Fibroblast of lung (primary cell): ENCODE data around the gene ADAMTS14. TPM values are rescaled to one million over a fixed set of nuclear protein-coding genes. Genes with fewer than 3 reads are reported as not detected.
"Not testable (repeated sequence)": the region's sequence is repeated elsewhere in the genome, so short reads cannot be mapped to it uniquely, and the experiment has no call there.

Experiments
- DNase-seq, 2 donors: peaks; one replicate each; pipeline versions ENCODE4 v3.0.0 to v3.0.0-alpha.2; 2010; ENCODE audit warnings: low read depth in 2 of 2
- H2AFZ ChIP-seq: 2 replicates; pipeline ENCODE4 v1.5.1; 2012; ENCODE audit warnings: low read length, control low read depth, inconsistent platforms
- H3K27ac ChIP-seq: 2 replicates; pipeline ENCODE4 v1.5.1; 2011; ENCODE audit warnings: low read length, control low read depth; ENCODE audit not compliant: insufficient read depth
- H3K27me3 ChIP-seq: 2 replicates; pipeline ENCODE4 v1.5.1; 2011; ENCODE audit warnings: mild to moderate bottlenecking, low read length; ENCODE audit not compliant: control insufficient read depth, insufficient read depth
- H3K36me3 ChIP-seq: 2 replicates; pipeline ENCODE4 v1.5.1; 2011; ENCODE audit warnings: low read length; ENCODE audit not compliant: control insufficient read depth, insufficient read depth
- H3K4me1 ChIP-seq: 2 replicates; pipeline ENCODE4 v1.5.1; 2011; ENCODE audit warnings: low read length; ENCODE audit not compliant: control insufficient read depth, insufficient read depth; ENCODE audit errors: extremely low read depth
- H3K4me2 ChIP-seq: 2 replicates; pipeline ENCODE4 v1.5.1; 2011; ENCODE audit warnings: low read length, control low read depth; ENCODE audit not compliant: insufficient read depth; ENCODE audit errors: extremely low read depth
- H3K4me3 ChIP-seq, 4 experiments: fragments of 200-600 bp in 1 of 4; sonication (generic) in 1 of 4; replicated peaks in 1 of 4; 2 replicates each; pipeline ENCODE4 v1.5.1; 2011 to 2016; ENCODE audit warnings: low read length in 4 of 4, low read depth in 3 of 4, mild to moderate bottlenecking in 3 of 4, control low read depth in 2 of 4, inconsistent platforms in 1 of 4, mixed read lengths in 1 of 4; ENCODE audit not compliant: insufficient read depth in 1 of 4; ENCODE audit errors: control extremely low read depth in 1 of 4
- H3K79me2 ChIP-seq: 2 replicates; pipeline ENCODE4 v1.5.1; 2012; ENCODE audit warnings: mild to moderate bottlenecking, low read length, inconsistent platforms; ENCODE audit not compliant: control insufficient read depth, insufficient read depth
- H3K9ac ChIP-seq: 2 replicates; pipeline ENCODE4 v1.5.1; 2011; ENCODE audit warnings: mild to moderate bottlenecking, low read length, control low read depth; ENCODE audit not compliant: insufficient read depth
- H3K9me3 ChIP-seq: 2 replicates; pipeline ENCODE4 v1.5.1; 2012; ENCODE audit warnings: low read depth, low read length; ENCODE audit not compliant: control insufficient read depth, insufficient read depth
- H4K20me1 ChIP-seq: 2 replicates; pipeline ENCODE4 v1.5.1; 2011; ENCODE audit warnings: low read length; ENCODE audit not compliant: control insufficient read depth, insufficient read depth; ENCODE audit errors: extremely low read depth
- EZH2 ChIP-seq: IDR thresholded peaks from 2 replicates; pipeline ENCODE4 v1.5.1; 2012; ENCODE audit warnings: low read length, control low read depth, mild to moderate bottlenecking; ENCODE audit errors: missing control alignments
- polyA plus RNA-seq, 2 donors: library from polyadenylated mRNA; depleted of rRNA in 1 of 2; stranded (reverse) in 1 of 2; unstranded in 1 of 2; fragments of >200 nt; gene quantifications; 2 replicates each; pipeline ENCODE4 v1.2.1, GENCODE V29; 2011 to 2012; ENCODE audit warnings: missing spikeins in 1 of 2
- total RNA-seq: library from RNA; depleted of rRNA; stranded (reverse); fragments of >200 nt; gene quantifications from 2 replicates; pipeline ENCODE4 v1.2.1, GENCODE V29; 2014
- TF ChIP-seq, protein P1 (sequence below), 2 donors: IDR thresholded peaks in 1 of 2; conservative IDR thresholded peaks in 1 of 2; 1 replicate in 1 of 2; 2 replicates in 1 of 2; pipeline ENCODE4 v1.5.1; 2011 to 2012; ENCODE audit warnings: low read length in 2 of 2, control low read depth in 1 of 2, inconsistent platforms in 1 of 2, low read depth in 1 of 2, mild to moderate bottlenecking in 1 of 2

ADAMTS14 gene
- total and polyA plus RNA-seq, 2 donors (not counting 1 experiment from before 2014, with no cell fraction given), result 4.1 to 6.2 TPM

DNA sequence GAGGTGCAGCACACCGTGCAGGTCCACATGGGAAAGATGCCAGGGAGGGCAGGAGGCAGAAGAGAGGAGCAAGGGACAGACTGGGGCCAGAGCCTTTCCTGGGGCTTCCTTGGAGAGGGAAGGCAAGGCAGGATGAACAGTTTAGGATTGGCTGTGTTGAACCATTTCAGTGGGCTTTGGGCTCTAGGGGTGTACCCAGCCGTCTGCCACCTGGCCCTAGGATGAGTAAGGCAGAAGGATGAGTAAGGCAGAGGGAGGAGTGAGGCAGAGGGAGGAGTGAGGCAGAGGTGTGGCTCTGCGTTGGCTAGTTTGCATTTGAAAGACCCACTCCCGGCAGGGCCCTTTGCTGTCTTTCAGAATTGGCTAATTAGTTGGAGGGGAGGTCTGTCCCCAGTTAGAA is 38.3 kb upstream of the ADAMTS14 start:
- H3K79me2 ChIP-seq, result no peaks in the 10 kb centered on the region
- TF ChIP-seq, protein P1, sequence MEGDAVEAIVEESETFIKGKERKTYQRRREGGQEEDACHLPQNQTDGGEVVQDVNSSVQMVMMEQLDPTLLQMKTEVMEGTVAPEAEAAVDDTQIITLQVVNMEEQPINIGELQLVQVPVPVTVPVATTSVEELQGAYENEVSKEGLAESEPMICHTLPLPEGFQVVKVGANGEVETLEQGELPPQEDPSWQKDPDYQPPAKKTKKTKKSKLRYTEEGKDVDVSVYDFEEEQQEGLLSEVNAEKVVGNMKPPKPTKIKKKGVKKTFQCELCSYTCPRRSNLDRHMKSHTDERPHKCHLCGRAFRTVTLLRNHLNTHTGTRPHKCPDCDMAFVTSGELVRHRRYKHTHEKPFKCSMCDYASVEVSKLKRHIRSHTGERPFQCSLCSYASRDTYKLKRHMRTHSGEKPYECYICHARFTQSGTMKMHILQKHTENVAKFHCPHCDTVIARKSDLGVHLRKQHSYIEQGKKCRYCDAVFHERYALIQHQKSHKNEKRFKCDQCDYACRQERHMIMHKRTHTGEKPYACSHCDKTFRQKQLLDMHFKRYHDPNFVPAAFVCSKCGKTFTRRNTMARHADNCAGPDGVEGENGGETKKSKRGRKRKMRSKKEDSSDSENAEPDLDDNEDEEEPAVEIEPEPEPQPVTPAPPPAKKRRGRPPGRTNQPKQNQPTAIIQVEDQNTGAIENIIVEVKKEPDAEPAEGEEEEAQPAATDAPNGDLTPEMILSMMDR (conservative IDR thresholded peaks at IDR 0.05 in 1 of 2, IDR thresholded peaks at IDR 0.05 in 1 of 2; ENCODE audit: low read depth in 1 of 2, low read length in 2 of 2), result no peak
- TF ChIP-seq EZH2, result no peak
- no peaks in the 10 kb centered on the region for H3K4me1 ChIP-seq
- no peak overlapping the region for H3K4me2 ChIP-seq
- no peak overlapping the region for H3K9ac ChIP-seq
- H3K9me3 ChIP-seq, result no peaks in the 10 kb centered on the region
- H3K36me3 ChIP-seq, result no peaks in the 10 kb centered on the region
- no peak overlapping the region for H3K27ac ChIP-seq
- H4K20me1 ChIP-seq, result no peaks in the 10 kb centered on the region
- peak in 1 of 2 donors; percentile 37 for DNase-seq
- H3K4me3 ChIP-seq, result no peak overlapping the region
- H3K27me3 ChIP-seq, result peaks cover 4% of the 10 kb centered on the region
- no peak overlapping the region for H2AFZ ChIP-seq

DNA sequence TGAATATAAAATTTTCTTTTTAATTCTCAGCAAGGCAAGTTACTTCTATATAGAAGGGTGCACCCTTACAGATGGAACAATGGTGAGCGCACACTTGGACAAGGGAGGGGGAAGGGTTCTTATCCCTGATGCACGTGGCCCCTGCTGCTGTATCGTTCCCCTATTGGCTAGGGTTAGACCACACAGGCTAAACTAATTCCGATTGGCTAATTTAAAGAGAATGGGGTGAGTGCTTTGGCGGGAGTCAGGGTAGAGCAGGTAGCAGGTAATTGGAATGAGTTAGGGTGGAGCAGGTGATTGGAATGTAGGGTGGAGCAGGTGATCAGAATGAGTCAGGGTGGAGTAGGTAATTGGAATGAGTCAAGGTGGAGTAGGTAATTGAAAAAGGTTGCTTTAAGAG is 37.8 kb upstream of the ADAMTS14 start:
- H3K4me2 ChIP-seq, H3K79me2 ChIP-seq, H3K4me3 ChIP-seq, H3K36me3 ChIP-seq, H4K20me1 ChIP-seq, H3K27me3 ChIP-seq, H3K9me3 ChIP-seq, H3K9ac ChIP-seq, H3K4me1 ChIP-seq, H3K27ac ChIP-seq, DNase-seq, H2AFZ ChIP-seq: not testable (repeated sequence)

DNA sequence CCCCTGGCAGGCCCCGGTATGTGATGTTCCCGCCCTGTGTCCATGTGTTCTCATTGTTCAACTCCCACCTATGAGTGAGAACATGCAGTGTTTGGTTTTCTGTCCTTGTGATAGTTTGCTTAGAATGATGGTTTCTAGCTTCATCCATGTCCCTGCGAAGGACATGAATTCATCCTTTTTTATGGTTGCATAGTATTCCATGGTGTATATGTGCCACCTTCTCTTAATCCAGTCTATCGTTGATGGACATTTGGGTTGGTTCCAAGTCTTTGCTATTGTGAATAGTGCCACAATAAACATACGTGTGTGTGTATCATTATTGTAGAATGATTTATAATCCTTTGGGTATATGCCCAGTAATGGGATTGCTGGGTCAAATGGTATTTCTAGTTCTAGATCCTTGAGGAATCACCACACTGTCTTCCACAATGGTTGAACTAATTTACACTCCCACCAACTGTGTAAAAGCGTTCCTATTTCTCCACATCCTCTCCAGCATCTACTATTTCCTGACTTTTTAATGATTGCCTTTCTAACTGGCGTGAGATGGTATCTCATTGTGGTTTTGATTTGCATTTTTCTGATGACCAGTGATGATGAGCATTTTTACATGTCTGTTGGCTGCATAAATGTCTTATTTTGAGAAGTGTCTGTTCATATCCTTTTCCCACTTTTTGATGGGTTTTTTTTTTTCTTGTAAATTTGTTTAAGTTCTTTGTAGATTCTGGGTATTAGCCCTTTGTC is 32.5 kb upstream of the ADAMTS14 start:
- H3K27me3 ChIP-seq, H3K79me2 ChIP-seq, H3K4me2 ChIP-seq, H3K9me3 ChIP-seq, H3K4me1 ChIP-seq, H3K27ac ChIP-seq, H4K20me1 ChIP-seq, H3K4me3 ChIP-seq, DNase-seq, H3K9ac ChIP-seq, H3K36me3 ChIP-seq, H2AFZ ChIP-seq: not testable (repeated sequence)

DNA sequence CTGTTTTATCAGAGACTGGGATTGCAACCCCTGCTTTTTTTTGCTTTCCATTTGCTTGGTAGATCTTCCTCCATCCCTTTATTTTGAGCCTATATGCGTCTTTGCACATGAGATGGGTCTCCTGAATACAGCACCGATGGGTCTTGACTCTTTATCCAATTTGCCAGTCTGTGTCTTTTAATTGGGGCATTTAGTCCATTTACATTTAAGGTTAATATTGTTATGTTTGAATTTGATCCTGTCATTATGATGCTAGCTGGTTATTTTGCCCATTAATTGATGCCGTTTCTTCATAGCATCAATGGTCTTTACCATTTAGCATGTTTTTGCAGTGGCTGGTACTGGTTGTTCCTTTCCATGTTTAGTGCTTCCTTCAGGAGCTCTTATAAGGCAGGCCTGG is 29.0 kb upstream of the ADAMTS14 start:
- not testable (repeated sequence) for H3K27ac ChIP-seq, H3K36me3 ChIP-seq, H3K4me3 ChIP-seq, DNase-seq, H3K79me2 ChIP-seq, H3K4me1 ChIP-seq, H3K9me3 ChIP-seq, H3K27me3 ChIP-seq, H2AFZ ChIP-seq, H3K9ac ChIP-seq, H4K20me1 ChIP-seq, H3K4me2 ChIP-seq

DNA sequence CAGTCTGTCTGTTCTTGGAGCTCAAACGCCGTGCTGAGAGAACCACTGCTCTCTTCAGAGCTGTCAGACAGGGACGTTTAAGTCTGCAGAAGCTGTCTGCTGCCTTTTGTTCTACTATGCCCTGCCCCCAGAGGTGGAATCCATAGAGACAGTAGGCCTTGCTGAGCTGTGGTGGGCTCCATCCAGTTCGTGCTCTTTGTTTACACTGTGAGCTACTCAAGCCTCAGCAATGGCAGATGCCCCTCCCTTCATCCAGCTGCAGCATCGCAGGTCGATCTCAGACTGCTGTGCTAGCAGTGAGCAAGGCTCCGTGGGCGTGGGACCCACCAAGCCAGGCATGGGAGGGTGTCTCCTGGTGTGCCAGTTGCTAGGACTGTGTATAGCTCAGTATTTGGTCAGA is 27.3 kb upstream of the ADAMTS14 start:
- peak in 1 of 2 donors; percentile 17 for DNase-seq
- not testable (repeated sequence) for H3K36me3 ChIP-seq, H3K9ac ChIP-seq, H3K79me2 ChIP-seq, H3K27me3 ChIP-seq, H4K20me1 ChIP-seq, H2AFZ ChIP-seq, H3K4me2 ChIP-seq, H3K9me3 ChIP-seq, H3K4me1 ChIP-seq, H3K27ac ChIP-seq, H3K4me3 ChIP-seq
